GM21367 (cell line): ENCODE measurements around the gene GPR107.
"Not testable (repeated sequence)": the region's sequence is repeated elsewhere in the genome, so short reads cannot be mapped to it uniquely, and the experiment has no call there.

ENCODE experiments used
- ATAC-seq: cut with Tn5 transposase; IDR thresholded peaks from one replicate; pipeline ENCODE4 v1.9.1; 2021; ENCODE audit not compliant: unreplicated experiment

Gene GPR107

GRCh38 chr9:130053504-130054324 is at the start of gene GPR107:
Gene GPR107 (plus strand): TSS chr9:130053906. CDS start chr9:130053933, 27 bp downstream.
- ATAC-seq: peak; percentile 68

DNA sequence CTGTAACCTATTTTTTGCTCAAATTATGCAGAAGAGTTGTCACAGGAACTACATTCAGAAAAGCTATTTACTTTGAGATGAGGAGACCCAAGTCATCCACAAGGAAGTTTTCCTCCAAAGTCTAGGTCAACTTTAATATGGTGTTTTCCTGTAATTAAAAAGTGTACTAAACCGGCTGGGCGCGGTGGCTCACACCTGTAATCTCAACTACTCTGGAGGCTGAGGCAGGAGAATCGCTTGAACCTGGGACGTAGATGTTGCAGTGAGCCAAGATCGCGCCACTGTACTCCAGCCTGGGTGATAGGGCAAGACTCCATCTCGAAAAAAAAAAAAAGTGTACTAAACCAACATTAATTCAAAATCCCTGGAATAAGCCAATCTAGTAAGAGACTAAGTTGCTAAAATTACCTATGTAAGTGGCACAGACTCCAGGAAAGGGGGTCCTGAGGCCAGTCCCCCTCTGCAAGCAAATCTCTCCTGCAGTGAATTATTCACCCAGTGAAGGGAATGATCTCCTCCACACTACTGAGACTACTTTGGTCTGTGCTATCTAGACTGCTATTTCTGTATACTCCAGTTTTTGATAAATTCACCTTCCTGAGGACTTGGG is 49.7 kb upstream of the GPR107 start:
- no peak for ATAC-seq

DNA sequence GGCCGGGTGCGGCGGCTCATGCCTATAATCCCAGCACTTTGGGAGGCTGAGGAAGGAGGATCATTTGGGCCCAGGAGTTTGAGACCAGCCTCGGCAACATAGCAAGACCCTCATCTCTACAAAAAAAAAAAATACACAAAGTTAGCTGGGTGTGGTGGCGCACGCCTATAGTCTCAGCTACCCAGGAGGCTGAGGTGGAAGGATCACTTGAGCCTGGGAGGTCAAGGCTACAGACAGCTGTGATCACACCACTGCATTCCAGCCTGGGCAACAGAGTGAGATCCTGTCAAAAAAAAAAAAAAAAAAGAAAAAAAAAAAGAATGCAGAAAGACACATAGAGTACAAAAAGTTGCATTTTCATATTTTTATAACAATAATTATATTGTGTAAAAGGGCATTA is 46.8 kb upstream of the GPR107 start:
- not testable (repeated sequence) for ATAC-seq

- no peak for ATAC-seq
These were observed 45.2 kb upstream of the GPR107 start for GRCh38 chr9:130008538-130008937.

- ATAC-seq: not testable (repeated sequence)
These were observed 44.2 kb upstream of the GPR107 start for GRCh38 chr9:130009546-130009945.

DNA sequence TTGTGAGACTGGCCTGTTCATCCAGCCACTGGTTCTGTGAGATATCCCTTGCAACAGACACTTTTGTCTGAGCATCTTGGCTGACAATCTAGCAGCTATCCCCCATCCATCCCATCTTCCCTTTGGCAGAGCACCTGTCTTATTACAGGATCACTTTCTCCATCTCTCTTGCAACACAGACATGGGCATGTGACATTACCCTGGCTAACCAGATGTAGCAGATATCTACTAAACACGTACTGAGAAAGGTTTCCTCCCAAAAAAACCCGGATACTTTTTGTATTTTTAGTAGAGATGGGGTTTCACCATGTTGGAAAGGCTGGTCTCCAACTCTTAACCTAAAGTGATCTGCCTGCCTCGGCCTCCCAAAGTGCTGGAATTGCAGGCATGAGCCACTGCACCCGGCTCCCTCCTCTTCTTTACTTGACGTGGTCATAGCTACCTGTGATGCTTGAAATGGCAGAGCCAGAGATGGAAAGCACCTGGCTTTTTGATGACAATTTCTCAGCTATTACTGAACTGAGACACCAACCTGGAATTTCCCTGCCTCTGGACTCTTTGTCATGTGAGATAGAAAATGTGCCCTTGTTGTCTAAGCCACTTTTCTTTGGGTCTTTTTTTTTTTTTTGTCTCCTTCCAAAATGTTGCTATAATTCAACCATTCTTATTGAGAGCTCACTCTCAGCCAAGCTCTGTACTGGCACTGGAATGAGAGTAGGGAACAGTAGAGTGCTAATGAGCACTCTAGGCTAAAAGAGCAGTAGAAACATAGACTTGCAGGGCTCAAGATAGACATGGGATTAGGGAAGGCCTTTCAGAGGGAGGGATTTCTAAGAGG is 43.3 kb upstream of the GPR107 start:
- no peak for ATAC-seq

- ATAC-seq: no peak
These were observed 40.4 kb upstream of the GPR107 start for GRCh38 chr9:130013326-130013725.

DNA sequence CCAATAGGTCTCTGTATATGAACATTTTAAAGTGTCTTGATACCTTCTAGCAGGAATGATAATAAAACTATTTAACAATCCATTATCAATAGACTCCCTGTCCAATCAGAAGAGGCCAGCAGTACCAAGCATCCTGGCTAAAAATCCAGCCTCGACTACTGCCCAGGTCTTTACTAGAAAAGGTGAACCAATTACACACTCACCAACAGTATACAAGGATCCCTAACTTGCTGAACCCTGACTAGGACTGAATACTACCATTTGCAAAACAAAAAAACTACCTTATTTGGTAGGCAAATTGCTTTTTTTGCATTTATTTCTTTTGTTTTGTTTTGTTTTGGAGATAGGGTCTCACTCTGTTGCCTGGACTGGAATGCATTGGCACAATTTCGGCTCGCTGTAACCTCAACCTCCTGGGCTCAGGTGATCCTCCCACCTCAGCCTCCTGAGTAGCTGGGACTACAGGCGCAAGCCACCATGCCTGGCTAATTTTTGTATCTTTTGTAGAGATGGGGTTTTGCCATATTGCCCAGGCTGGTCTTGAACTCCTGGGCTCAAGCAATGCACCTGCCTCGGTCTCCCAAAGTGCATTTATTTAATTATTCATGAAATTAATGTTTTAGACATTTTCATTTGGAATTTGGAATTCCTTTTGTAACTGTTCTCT is 38.2 kb upstream of the GPR107 start:
- no peak for ATAC-seq

DNA sequence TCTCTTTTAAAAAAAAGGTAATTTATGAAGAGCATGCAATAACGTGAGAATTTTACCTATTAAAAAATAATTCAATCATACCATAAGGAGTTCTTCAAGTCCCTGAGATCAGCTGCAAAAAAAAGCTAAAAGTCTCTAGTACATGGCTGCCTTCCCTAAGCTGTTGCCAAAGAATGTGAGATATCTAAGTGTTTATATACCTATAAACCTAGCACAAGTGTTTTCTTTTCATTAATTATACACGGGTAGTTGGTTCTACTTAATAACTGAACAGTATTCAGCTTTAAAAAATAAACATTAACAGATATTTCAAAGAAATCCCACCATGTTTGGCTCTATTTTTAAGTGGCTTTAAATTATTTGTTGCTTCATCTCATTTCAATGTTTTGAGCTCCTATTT is 36.6 kb upstream of the GPR107 start:
- ATAC-seq: no peak

GRCh38 chr9:130017510-130017909 is 36.2 kb upstream of the GPR107 start:
- ATAC-seq: not testable (repeated sequence)

GRCh38 chr9:130018265-130018664 is 35.4 kb upstream of the GPR107 start:
- ATAC-seq: no peak

GRCh38 chr9:130020618-130021017 is 33.1 kb upstream of the GPR107 start:
- ATAC-seq: no peak

GRCh38 chr9:130021123-130021522 is 32.6 kb upstream of the GPR107 start:
- ATAC-seq: no peak

DNA sequence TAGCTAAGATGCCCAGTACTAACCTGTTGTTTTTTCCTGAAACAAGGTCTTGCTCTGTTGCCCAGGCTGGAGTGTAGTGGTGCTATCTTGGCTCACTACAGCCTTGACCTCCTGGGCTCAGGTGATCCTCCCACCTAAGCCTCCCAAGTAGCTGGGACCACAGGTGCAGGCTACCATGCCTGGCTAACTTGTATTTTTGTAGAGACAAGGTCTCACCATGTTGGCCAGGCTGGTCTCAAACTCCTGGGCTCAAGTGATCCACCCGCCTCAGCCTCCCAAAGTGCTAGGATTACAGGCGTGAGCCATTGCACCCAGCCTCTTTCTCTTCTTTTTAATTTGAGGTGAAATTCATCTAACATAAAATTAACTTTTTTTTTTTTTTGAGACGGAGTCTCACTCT is 31.9 kb upstream of the GPR107 start:
- not testable (repeated sequence) for ATAC-seq

DNA sequence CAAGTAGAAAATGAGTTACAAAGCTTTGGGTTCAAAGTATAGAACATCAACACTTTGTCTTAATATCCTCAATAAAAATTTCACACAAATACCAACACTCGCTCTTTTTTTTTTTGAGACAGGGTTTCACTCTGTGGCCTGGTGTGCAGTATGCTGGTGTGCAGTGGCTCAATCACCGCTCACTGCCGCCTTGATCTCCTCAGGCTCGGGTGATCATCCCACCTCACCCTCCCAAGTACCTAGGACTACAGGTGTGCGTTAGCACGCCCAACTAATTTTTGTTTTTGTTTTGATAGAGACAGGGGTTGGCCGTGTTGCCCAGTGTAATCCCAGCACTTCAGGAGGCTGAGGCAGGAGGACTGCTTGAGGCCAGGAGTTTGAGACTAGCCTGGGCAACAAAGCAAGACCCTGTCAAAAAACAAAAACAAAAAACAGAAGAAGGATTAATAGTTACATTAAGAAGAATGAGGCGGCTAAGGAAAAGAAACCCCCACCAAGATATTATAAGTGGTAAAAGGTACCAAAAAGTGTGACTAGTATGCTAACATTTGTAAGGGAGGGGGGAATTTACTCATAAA is 31.1 kb upstream of the GPR107 start:
- ATAC-seq: no peak

DNA sequence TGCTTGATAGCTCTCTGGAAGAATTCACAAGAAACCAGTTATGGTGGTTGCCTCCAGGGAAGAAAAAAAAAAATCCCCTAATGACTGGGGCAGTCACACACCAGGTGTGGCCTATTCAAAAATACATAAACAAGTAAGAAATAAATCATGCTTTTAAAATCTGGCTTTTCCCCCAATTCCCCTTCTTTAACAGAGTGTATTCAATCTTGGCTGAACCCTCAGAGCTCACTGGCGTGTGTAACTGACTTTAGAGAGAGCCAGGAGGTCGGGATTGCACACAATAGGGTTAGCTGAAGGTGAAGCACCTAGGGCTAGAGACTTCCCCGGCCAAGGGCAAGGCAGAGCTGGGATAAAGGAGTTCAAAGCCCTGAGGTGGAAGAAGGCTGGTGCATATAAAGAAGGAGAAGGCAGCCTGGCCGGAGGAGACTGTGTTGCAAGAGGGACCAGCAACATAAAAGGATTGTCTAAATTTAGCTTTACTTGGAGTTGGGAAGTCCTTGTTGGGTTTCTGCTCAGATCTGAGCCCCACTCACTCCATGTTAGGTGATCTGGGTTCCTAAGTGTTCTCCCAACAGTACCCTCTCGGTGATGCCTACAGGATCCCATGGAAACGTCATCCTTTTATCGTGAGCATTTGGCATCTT is 30.4 kb upstream of the GPR107 start:
- no peak for ATAC-seq

- no peak for ATAC-seq
These were observed 29.6 kb upstream of the GPR107 start for GRCh38 chr9:130023994-130024596.

GRCh38 chr9:130024597-130024994 is 29.1 kb upstream of the GPR107 start:
- ATAC-seq: no peak

GRCh38 chr9:130026583-130027340 is 26.9 kb upstream of the GPR107 start:
- no peak for ATAC-seq
